ENCODE measurements around the gene FLCN.

- TF ChIP-seq SUZ12 (IDR thresholded peaks at IDR 0.05; ENCODE audit: extremely low read depth, insufficient read depth, insufficient read length) (no peak), YY1 (IDR thresholded peaks at IDR 0.05; ENCODE audit: insufficient read depth, insufficient read length) (no peak)
Measured at GRCh38 chr17:17176341-17176740, 60.6 kb downstream of the FLCN start.
